ENCODE results near the gene NR3C2.

The NR3C2 gene

GRCh38 chr4:148089624-148090023 lies 352.6 kb downstream of the NR3C2 start:
- TF ChIP-seq CTCF (IDR thresholded peaks at IDR 0.05) = no peak

- no peak for TF ChIP-seq CTCF (IDR thresholded peaks at IDR 0.05)
Observed at GRCh38 chr4:148081745-148082144, 360.5 kb downstream of the NR3C2 start.

GRCh38 chr4:148081267-148081666 lies 360.9 kb downstream of the NR3C2 start:
- TF ChIP-seq CTCF (IDR thresholded peaks at IDR 0.05) = no peak

GRCh38 chr4:148079961-148080360 lies 362.3 kb downstream of the NR3C2 start:
- no peak for TF ChIP-seq CTCF (IDR thresholded peaks at IDR 0.05)

GRCh38 chr4:148078061-148078460 lies 364.2 kb downstream of the NR3C2 start:
- no peak for TF ChIP-seq CTCF (IDR thresholded peaks at IDR 0.05)

- TF ChIP-seq CTCF (IDR thresholded peaks at IDR 0.05) = no peak
Observed at GRCh38 chr4:148077581-148077980, 364.6 kb downstream of the NR3C2 start.

- no peak for TF ChIP-seq CTCF (IDR thresholded peaks at IDR 0.05)
Observed at GRCh38 chr4:148076964-148077363, 365.2 kb downstream of the NR3C2 start.

GRCh38 chr4:148075438-148075837 lies 366.8 kb downstream of the NR3C2 start:
- no peak for TF ChIP-seq CTCF (IDR thresholded peaks at IDR 0.05)
